Umbilical cord (tissue), 2 donors: ENCODE results near the gene DNAJC9. TPM values are rescaled to one million over a fixed set of nuclear protein-coding genes. Genes with fewer than 3 reads are reported as not detected.
"Not testable (repeated sequence)": the region's sequence is repeated elsewhere in the genome, so short reads cannot be mapped to it uniquely, and the experiment has no call there.

Source experiments
- DNase-seq: peaks from one replicate; pipeline ENCODE4 v3.0.0-alpha.2; 2015; ENCODE audit warnings: low spot score
- total RNA-seq: library from RNA; depleted of rRNA; stranded (reverse); fragments of >200 nt; gene quantifications from one replicate; pipeline ENCODE4 v1.2.3, GENCODE V29; 2014; ENCODE audit warnings: low replicate concordance; ENCODE audit not compliant: insufficient read depth

DNAJC9 gene, protein sequence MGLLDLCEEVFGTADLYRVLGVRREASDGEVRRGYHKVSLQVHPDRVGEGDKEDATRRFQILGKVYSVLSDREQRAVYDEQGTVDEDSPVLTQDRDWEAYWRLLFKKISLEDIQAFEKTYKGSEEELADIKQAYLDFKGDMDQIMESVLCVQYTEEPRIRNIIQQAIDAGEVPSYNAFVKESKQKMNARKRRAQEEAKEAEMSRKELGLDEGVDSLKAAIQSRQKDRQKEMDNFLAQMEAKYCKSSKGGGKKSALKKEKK
- total RNA-seq = 23.6 TPM

DNA sequence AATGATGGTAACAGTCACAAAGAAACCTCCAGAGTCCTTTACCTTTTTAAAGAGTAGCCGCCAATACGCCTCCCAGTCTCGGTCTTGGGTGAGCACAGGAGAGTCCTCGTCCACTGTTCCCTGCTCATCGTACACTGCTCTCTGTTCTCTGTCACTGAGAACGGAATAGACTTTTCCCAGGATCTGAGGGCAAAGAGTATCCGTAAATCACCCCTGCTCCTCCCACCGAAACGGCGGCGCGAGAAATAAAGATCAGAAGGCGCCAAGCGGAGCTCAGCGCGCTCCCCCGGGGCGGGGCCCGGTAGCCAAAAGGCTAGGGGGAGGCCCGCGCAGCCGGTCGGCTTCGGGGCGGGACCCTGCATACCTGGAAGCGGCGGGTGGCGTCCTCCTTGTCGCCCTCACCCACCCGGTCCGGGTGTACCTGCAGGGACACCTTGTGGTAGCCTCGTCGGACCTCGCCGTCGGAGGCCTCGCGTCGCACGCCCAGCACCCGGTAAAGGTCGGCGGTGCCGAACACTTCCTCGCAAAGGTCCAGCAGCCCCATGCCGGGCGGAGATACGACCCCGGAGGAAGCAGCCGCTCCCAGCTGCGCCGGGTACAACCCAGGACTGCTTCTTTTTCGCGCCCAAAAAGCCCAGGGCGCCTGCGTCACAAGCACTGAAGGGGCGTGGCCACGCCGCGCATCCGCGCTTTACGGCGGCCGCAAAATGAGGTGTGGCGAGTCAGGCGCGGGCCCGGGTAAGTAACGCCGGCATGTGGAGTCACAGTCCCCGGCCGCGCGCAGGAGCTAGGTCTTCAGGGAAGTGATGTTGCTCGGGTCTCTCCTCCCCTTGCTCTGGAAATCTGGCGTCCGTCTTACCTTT is at the start of gene DNAJC9:
DNAJC9 (minus strand) TSS at position 610 of the 863 bp plus-strand sequence; CDS start at position 544, 66 bp downstream.
- DNase-seq = peak; percentile 95

- no peak for DNase-seq
Observed at GRCh38 chr10:73293461-73293860, 46.4 kb upstream of the DNAJC9 start.

DNA sequence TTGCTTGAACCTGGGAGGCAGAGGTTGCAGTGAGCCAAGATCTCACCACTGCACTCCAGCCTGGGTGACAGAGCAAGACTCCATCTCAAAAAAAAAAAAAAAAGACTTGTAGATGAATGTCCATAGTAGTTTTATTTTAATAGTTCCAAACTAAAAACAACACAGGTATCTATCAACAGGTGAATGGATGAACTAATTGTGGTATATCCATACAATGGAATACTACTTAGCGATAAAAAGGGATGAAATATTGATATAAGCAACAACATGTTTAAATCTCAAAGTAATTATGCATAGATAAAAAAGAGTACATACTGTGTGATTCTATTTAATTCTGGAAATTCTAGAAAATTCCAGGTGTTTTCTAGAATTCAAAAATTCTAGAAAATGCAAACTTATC is 42.9 kb upstream of the DNAJC9 start:
- no peak for DNase-seq

- no peak for DNase-seq
Observed at GRCh38 chr10:73287441-73287840, 40.4 kb upstream of the DNAJC9 start.

DNA sequence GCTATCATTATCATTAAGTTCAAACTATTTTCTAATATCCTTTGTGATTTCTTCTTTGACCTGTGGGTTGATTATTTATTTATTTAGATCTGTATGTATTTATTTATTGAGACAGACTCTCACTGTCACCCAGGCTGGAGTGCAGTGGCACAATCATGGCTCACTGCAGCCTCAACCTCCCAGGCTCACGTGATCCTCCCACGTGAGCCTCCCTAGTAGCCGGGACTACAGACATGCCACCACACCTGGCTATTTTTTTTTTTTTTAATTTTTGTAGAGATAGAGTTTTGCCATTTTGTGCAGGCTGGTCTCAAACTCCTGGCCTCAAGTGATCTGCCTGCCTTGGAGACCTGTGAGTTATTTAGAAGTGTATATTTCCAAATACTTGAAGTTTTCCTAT is 34.0 kb upstream of the DNAJC9 start:
- DNase-seq = no peak

DNA sequence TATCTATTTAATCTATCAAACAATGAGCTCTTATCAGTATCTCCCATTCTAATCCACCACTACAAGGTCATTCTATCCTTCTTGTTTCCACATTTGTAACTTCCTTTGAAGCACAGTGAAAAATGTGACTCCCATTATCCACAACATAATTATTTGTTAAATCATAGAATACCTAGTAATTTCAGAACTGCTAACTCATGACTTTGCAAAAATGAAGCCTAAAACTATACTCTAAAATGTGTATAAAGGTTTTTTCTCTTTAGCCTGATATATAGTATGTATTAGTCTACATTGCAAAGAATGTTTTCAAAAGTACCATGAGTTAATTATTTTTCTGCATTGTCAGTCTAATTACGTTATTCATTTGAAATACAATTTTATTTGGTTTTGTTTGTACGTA is 17.4 kb upstream of the DNAJC9 start:
- DNase-seq = no peak

- DNase-seq = peak; percentile 13
Observed at GRCh38 chr10:73263693-73264347, 16.8 kb upstream of the DNAJC9 start.

- no peak for DNase-seq
Observed at GRCh38 chr10:73262880-73263555, 16.0 kb upstream of the DNAJC9 start.

DNA sequence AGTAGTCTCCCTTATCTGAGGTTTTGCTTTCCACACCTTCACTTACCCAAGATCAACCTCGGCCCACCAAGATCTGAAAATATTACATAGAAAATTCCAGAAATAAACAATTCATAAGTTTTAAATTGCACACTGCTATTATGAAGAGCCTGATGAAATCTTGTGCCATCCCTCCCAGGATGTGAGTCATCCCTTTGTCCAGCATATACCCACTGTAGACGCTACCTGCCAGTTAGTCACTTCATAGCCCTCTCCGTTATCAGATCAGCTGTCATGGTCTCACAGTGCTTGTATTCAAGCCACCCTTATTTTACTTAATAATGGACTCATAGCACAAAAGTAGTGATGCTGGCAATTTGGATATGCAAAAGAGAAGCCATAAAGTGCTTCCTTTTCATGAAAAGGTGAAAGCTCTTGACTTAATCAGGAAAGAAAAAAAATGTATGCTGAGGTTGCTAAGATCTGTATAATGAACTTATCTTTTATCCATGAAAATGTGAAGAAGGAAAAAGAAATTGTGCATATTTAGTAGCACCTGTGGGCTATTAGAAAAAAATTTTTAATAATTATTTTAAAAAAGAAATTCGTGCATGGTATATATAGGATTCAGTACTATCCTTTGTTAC is 15.2 kb upstream of the DNAJC9 start:
- DNase-seq = no peak

DNA sequence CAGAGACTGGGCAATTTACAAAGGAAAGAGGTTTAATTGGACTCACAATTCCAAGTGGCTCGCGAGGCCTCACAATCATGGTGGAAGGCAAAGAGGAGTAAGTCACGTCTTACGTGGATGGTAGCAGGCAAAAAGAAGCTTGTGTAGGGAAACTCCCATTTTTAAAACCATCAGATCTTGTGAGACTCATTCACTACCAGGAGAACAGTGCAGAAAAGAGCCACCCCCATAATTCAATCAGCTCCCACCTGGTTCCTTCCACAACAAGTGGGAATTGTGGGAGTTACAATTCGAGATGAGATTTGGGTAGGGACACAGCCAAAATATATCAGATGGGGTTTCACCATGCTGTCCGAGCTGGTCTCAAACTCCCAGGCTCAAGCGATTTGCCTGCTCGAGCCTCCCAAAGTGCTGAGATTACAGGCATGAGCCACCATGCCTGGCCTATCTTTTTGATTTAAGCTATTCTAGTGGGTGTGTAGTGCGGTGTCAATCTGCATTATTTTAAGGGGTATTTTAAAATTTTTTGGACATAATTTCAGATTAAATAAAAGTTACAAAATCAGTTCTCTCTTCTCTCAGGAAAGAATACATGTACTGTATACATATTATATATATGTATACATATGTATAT is 14.4 kb upstream of the DNAJC9 start:
- no peak for DNase-seq

DNA sequence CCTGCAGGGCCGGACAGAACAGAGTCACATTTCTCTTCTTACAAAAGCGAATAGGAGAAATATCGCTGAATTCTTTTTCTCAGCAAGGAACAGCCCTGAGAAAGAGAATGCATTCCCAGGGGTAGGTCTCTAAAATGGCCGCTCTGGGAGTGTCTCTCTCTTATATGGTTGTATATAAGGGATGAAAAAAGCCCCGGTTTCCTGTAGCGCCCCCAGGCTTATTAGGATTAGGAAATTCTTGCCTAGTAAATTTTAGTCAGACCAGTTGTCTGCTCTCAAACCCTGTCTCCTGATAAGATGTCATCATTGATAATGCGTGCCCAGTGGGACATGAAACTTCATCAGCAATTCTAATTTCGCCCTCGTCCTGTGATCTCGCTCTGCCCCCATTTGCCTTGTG is 11.6 kb upstream of the DNAJC9 start:
- not testable (repeated sequence) for DNase-seq

GRCh38 chr10:73253225-73253555 is 6.1 kb upstream of the DNAJC9 start:
- no peak for DNase-seq

DNA sequence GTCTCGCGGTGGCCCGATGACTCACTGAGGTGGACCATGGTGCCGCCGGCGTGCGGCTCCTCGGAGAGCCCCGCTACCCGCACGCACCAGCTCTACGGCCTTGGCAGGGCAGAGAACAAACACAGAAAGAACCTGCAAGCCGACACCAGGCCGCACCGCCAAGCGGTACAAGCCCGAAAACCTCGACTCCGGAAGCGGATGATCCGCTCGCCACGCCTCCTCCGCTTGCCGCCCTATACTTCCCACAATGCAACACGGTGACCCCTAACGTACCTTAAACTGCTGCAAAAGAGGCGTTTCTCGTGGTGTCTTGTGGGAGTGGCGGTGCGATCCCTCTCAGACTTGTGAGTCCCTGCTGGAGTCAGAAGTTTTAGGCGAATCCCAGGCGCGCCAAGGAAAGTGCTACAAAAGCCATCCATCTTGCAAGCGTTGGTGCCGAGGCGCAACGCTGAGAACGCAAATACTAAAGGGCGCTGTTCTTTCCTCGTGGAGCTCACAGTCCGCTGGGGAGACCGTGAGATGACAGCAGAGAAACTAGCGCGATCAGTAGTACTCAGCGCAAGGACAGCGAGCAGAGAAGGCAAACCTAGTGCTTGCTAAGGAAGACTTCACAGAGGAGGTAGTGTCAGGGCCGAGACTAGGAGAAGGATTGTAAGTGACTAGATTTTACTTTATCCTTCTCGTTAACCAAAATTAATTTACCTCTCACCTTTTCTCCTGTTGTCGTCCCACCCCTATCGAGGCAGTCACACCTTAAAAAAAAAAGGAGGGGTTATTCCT is 5.6 kb upstream of the DNAJC9 start, which contains the start of gene MRPS16:
MRPS16 (minus strand) TSS at position 200 of the 780 bp plus-strand sequence; CDS start at position 38, 162 bp downstream.
- peak; percentile 99 for DNase-seq

GRCh38 chr10:73251683-73252444 is 4.8 kb upstream of the DNAJC9 start:
- no peak for DNase-seq

GRCh38 chr10:73248259-73248724 is 1.2 kb upstream of the DNAJC9 start:
- no peak for DNase-seq

DNA sequence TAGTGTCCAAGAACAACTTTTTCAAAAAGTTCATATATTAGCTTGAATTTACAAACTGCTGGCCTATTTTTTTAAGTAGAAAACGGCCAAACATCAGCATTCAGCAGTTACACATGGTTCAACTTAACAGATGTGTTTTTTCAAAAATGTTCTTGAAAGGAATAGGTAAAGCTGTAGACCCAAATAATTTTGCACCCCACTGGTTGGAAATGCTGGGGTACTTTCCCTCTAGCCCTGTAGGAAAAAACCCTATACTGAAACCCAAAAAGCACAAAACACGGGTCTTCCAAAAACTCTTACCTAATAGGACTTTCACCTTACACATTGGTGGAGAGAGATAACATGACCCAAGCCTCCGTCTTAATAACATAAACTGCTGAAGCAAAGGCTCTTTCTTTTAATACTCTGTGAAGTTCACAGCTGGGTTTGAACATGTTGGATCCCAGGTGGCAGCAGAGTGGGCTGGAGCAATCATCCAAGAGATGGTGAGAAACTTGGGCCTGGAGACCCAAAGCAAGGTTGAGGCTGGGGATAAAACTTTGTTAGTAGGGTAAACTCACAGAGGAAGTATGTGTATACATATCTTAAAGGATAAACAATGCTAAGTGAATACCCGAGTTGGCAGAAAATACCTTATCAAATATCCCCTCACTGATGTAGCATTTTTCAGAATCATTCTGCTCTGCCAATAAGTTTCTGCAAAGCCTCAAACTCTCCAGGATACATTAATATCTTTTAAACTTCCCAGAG is 629 bp upstream of the DNAJC9 start:
- no peak for DNase-seq

DNA sequence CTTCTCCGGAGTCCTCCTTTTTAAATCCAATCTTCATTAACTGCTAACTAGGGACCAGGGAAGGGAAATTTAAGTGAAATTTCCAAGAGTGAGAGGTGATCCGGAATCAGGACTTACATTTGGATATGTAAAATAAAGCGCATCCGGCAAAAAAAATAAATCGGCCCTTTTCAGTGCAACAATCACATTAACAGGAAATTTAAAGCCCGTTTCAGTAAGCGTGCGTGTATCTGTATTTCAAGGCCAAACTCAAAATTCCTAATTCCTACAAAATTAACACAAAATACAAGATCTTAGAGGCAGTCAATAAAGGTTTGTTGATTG is 771 bp downstream of the DNAJC9 start:
- no peak for DNase-seq

DNA sequence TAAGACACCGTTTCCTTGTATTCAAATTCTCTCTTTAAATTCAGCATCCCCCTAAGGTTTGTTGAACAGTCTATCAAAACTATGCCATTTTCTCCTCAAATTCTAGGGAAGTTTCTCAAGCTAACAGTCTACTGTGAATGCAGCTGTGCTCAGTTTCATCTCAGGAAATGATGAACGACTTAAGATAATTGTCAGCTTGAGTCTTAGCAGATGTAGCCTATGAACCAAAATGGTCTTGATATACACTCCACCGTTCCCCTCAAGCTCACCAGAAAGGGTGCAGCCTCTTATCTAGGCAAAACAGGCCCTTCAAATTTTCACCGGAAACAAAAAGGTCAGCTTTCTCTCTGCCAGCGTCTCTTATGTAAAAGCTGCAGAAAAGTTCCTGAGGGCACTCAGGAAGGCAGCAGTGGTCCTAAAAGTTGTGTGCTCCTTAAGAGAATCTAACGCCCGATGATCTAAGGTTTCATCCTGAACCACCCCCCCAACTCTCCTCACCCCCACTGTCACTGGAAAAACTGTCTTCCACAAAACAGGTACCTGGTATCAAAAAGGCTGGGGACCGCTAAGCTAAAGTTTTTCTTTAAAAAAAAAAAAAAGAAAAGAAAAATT is 2.1 kb downstream of the DNAJC9 start:
- DNase-seq = no peak
